Lung (tissue), 12 donors: ENCODE results near the gene PPP1R7. TPM values are rescaled to one million over a fixed set of nuclear protein-coding genes. Genes with fewer than 3 reads are reported as not detected.

Experiments used
- ATAC-seq: fragments of 200-7000 bp; cut with Tn5 transposase; one replicate; pipeline ENCODE4 v1.9.1; 2020; ENCODE audit warnings: moderate number of reproducible peaks; ENCODE audit not compliant: insufficient read depth, low FRiP score
- DNase-seq, 3 donors: peaks; one replicate each; pipeline ENCODE4 v3.0.0-alpha.2; 2013 to 2017
- H3K27ac ChIP-seq, 2 donors: one replicate each; pipeline ENCODE4 v1.5.1; 2013; ENCODE audit warnings: mild to moderate bottlenecking in 2 of 2, moderate library complexity in 2 of 2, control low read depth in 1 of 2, inconsistent platforms in 1 of 2, low read depth in 1 of 2, low read length in 1 of 2
- H3K27me3 ChIP-seq, 3 donors: one replicate each; pipeline ENCODE4 v1.5.1; 2013; ENCODE audit warnings: low read length in 2 of 3; ENCODE audit not compliant: control insufficient read depth in 3 of 3, insufficient read depth in 3 of 3
- H3K36me3 ChIP-seq, 4 donors: one replicate each; pipeline ENCODE4 v1.5.1; 2013; ENCODE audit warnings: low read length in 4 of 4, mild to moderate bottlenecking in 1 of 4, moderate library complexity in 1 of 4; ENCODE audit not compliant: control insufficient read depth in 4 of 4, insufficient read depth in 4 of 4
- H3K4me1 ChIP-seq, 5 donors: one replicate each; pipeline ENCODE4 v1.5.1; 2013; ENCODE audit warnings: low read length in 5 of 5, mild to moderate bottlenecking in 2 of 5, moderate library complexity in 1 of 5; ENCODE audit not compliant: control insufficient read depth in 5 of 5, insufficient read depth in 5 of 5
- H3K4me3 ChIP-seq: one replicate; pipeline ENCODE4 v1.5.1; 2013; ENCODE audit warnings: mild to moderate bottlenecking, control low read depth, moderate library complexity
- H3K9ac ChIP-seq, 2 donors: one replicate each; pipeline ENCODE4 v1.5.1; 2013; ENCODE audit warnings: low read length in 2 of 2, control low read depth in 1 of 2; ENCODE audit not compliant: insufficient read depth in 1 of 2
- H3K9me3 ChIP-seq, 4 donors: one replicate each; pipeline ENCODE4 v1.5.1; 2013; ENCODE audit warnings: low read length in 3 of 4, mild to moderate bottlenecking in 1 of 4, moderate library complexity in 1 of 4; ENCODE audit not compliant: control insufficient read depth in 4 of 4, insufficient read depth in 3 of 4
- CTCF ChIP-seq: IDR thresholded peaks from 2 replicates; pipeline ENCODE4 v1.5.1; 2012; ENCODE audit warnings: mild to moderate bottlenecking; ENCODE audit errors: control extremely low read depth, extremely low read depth
- WGBS, 2 donors: extraction: QIAGEN DNeasy Blood & Tissue Kit; methylation state at CpG; one replicate each; pipeline ENCODE4 v1.1.7; 2013; 5-methylcytosine and 5-hydroxymethylcytosine counted together
- polyA plus RNA-seq, 2 donors: library from polyadenylated mRNA; stranded (reverse); fragments of 200-250 nt; gene quantifications; one replicate each; pipeline ENCODE4 v1.2.1, GENCODE V29; 2013
- total RNA-seq, 2 donors: library from RNA; depleted of rRNA in 1 of 2; stranded (reverse); fragments of >200 nt in 1 of 2; gene quantifications; one replicate each; pipeline ENCODE4 v1.2.1, GENCODE V29; 2014 to 2021
- donor health status: control.
- donor health status: control.
- donor health status: Bipolar disorder and iron deficiency.
- donor health status: healthy.
- donor health status: DM: yes; HTN: yes; CAD: no.

Gene PPP1R7
- total and polyA plus RNA-seq, 4 donors = 54.6 to 78.1 (median 65.9) TPM

DNA sequence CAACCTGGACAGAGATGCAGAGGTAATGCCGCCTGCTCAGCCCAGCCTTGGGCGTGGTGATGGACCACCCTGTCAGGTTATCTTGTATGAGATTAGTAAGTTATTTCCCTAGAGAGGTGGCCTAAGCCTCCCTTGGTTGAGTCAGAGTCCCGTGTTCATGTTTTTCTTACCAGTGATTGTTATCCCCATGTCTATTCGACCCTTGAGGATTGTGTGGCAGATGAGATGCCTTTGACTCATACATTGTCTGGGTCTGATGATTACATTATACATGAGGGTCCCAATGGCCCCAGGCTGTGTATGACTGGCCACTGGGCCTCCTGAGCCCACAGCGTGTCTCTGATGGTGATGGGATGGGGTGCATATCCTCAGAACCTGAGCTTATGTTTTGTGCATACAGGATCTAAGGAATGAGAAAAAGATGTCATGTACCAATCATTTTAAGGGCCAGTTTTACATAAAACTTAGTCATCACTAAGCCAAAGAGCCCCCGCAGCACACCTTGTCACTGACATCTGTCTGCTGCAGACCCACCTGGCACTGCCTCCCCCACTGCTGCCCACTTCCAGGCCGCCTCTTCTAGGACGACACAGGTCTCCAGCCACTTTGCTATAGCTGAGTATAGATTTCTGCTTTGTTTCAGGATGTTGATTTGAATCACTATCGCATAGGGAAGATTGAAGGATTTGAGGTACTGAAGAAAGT, 7.7 kb downstream of the PPP1R7 start:
- Histone ChIP-seq H3K4me1 (peaks cover 0 to 10% (median 8%) of the 10 kb centered on the region in 5 donors), H3K36me3 (peaks cover 6 to 44% (median 29%) of the 10 kb centered on the region in 4 donors), H3K27me3 (no peaks in the 10 kb centered on the region), H3K4me3 (no peak overlapping the region), H3K9ac (no peak overlapping the region), H3K27ac (no peak overlapping the region), H3K9me3 (no peaks in the 10 kb centered on the region)
- ATAC-seq = no peak
- no peak for TF ChIP-seq CTCF
- DNase-seq = no peak
- 96 to 97% methylated on average over 9 of the region's 9 CpGs for WGBS, 2 donors

DNA sequence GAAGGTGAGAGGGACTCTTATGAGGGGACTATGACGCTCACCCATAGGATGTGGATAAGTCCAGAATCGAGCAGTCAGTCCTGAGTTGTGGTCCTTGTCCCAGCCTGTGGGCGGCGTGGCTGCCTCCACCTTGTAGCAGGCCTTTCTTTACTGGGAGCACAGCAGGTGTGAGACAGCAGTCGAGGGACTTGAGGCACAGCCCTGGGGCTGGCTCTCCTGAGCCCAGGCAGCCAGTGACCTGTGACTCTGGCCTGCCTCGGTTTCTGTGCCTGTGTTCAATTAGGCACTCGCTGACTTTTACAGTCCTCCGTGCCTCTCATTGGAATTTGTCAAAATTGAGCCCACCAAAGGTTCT, 8.3 kb downstream of the PPP1R7 start:
- DNase-seq (no peak), ATAC-seq (no peak)
- Histone ChIP-seq H3K27ac (no peak overlapping the region), H3K9ac (no peak overlapping the region), H3K27me3 (no peaks in the 10 kb centered on the region), H3K36me3 (peaks cover 6 to 45% (median 32%) of the 10 kb centered on the region in 4 donors), H3K4me1 (peaks cover 0 to 10% (median 9%) of the 10 kb centered on the region in 5 donors), H3K4me3 (no peak overlapping the region), H3K9me3 (no peaks in the 10 kb centered on the region)
- 88 to 90% methylated on average over 8 of the region's 8 CpGs for WGBS, 2 donors
- no peak for TF ChIP-seq CTCF

DNA sequence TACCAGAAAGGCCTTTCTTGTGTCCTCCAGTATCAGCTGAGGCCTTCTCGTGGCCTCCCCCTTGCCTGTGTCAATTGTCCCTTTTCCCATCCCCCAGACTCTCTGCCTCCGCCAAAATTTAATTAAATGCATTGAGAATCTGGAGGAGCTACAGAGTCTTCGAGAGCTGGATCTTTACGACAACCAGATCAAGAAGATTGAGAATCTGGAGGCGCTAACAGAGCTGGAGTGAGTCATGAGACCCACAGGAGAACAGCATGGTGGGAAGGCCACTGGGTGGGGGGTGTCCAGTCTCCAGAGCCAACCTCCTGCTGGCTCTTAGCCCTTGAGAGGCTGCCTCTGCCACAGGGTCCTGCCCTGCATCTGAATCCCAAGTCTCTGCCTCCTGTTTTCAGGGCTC, 8.8 kb downstream of the PPP1R7 start:
- Histone ChIP-seq H3K4me1 (peaks cover 0 to 10% (median 9%) of the 10 kb centered on the region in 5 donors), H3K4me3 (no peak overlapping the region), H3K27ac (no peak overlapping the region), H3K9me3 (no peaks in the 10 kb centered on the region), H3K36me3 (peaks cover 7 to 47% (median 35%) of the 10 kb centered on the region in 4 donors), H3K27me3 (no peaks in the 10 kb centered on the region), H3K9ac (no peak overlapping the region)
- DNase-seq = no peak
- no peak for TF ChIP-seq CTCF
- WGBS, 2 donors = 98 to 99% methylated on average over 5 of the region's 5 CpGs
- no peak for ATAC-seq

DNA sequence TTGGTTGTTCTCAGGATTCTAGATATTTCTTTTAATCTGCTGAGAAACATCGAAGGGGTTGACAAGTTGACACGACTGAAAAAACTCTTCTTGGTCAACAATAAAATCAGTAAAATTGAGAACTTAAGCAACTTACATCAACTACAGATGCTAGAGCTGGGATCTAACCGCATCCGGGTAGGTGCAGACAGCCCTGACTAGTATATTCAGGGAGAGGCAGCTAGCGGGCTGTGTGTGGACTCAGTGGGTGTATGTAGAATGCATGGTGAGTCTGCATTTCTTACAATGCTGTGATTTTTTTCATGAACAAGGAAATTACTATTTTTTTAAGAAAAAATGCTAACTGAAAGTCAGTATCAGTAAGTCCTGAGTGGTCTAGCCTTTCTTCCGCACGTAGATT, 10.1 kb downstream of the PPP1R7 start:
- peaks cover 8 to 45% (median 35%) of the 10 kb centered on the region in 4 donors for H3K36me3 ChIP-seq
- no peak for TF ChIP-seq CTCF

More for the DNA sequence above, 10.1 kb downstream of the PPP1R7 start:
- Histone ChIP-seq H3K9me3 (no peaks in the 10 kb centered on the region), H3K4me3 (no peak overlapping the region), H3K4me1 (peaks cover 0 to 10% (median 9%) of the 10 kb centered on the region in 5 donors), H3K9ac (no peak overlapping the region), H3K27me3 (no peaks in the 10 kb centered on the region), H3K27ac (no peak overlapping the region)
- DNase-seq (no peak), ATAC-seq (no peak)
- WGBS, 2 donors = 96 to 97% methylated on average over 7 of the region's 7 CpGs
